OCI-LY3 (cell line): Measurements from ENCODE around the gene COL4A4.

Experiments used
- EZH2phosphoT487 ChIP-seq: fragments of 200-600 bp; shearing (Covaris generic); IDR thresholded peaks from 2 replicates; pipeline ENCODE4 v1.6.1; 2018; ENCODE audit warnings: antibody characterized with exemption, mixed run types, low read depth
- TF ChIP-seq, protein P1 (sequence below): fragments of 200-600, 300-600 bp; sonication (generic); IDR thresholded peaks from 2 replicates; pipeline ENCODE4 v1.5.1; 2014; ENCODE audit warnings: antibody characterized with exemption, low read length, low read depth

DNA sequence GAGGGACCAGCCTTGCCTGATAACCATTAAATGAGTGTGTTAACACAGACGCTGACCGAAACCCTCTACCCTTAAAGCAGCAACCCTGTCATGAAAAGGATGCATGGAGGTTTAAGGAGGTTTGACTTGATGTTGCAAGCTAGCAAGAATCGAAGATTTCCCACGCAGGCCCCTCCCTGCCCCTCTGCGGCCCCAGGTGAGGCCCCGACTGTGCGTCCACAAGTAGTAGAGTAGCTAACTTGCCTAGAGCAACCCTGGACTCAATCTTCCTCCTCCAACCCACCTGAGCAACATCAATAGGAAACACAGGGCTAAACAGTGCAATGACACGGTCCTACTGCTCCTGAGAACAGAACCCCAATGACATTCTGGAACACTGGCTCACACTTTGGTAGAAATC lies 150.1 kb downstream of the COL4A4 start:
- TF ChIP-seq, protein P1, sequence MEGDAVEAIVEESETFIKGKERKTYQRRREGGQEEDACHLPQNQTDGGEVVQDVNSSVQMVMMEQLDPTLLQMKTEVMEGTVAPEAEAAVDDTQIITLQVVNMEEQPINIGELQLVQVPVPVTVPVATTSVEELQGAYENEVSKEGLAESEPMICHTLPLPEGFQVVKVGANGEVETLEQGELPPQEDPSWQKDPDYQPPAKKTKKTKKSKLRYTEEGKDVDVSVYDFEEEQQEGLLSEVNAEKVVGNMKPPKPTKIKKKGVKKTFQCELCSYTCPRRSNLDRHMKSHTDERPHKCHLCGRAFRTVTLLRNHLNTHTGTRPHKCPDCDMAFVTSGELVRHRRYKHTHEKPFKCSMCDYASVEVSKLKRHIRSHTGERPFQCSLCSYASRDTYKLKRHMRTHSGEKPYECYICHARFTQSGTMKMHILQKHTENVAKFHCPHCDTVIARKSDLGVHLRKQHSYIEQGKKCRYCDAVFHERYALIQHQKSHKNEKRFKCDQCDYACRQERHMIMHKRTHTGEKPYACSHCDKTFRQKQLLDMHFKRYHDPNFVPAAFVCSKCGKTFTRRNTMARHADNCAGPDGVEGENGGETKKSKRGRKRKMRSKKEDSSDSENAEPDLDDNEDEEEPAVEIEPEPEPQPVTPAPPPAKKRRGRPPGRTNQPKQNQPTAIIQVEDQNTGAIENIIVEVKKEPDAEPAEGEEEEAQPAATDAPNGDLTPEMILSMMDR, result no peak
- TF ChIP-seq EZH2phosphoT487, result no peak
